Thymus (tissue), 11 donors: ENCODE data around the gene NSMF. TPM values are rescaled to one million over a fixed set of nuclear protein-coding genes. Genes with fewer than 3 reads are reported as not detected.

Experiments
- DNase-seq, 9 donors: peaks; one replicate each; pipeline ENCODE4 v3.0.0-alpha.2; 2013; ENCODE audit warnings: low spot score in 9 of 9, low read depth in 6 of 9, missing footprints in 1 of 9
- H3K27ac ChIP-seq, 2 donors: one replicate each; pipeline ENCODE4 v1.5.1; 2013; ENCODE audit warnings: control low read depth in 1 of 2, low read depth in 1 of 2, low read length in 1 of 2, mild to moderate bottlenecking in 1 of 2, moderate library complexity in 1 of 2
- H3K27me3 ChIP-seq, 2 donors: one replicate each; pipeline ENCODE4 v1.5.1; 2013; ENCODE audit warnings: low read length in 1 of 2; ENCODE audit not compliant: control insufficient read depth in 2 of 2, insufficient read depth in 1 of 2
- H3K36me3 ChIP-seq, 2 donors: one replicate each; pipeline ENCODE4 v1.5.1; 2013; ENCODE audit warnings: low read length in 1 of 2, mild to moderate bottlenecking in 1 of 2, moderate library complexity in 1 of 2; ENCODE audit not compliant: control insufficient read depth in 2 of 2, insufficient read depth in 2 of 2
- H3K4me1 ChIP-seq, 2 donors: one replicate each; pipeline ENCODE4 v1.5.1; 2013; ENCODE audit warnings: low read length in 2 of 2; ENCODE audit not compliant: control insufficient read depth in 2 of 2, insufficient read depth in 2 of 2
- H3K4me3 ChIP-seq, 2 donors: one replicate each; pipeline ENCODE4 v1.5.1; 2013; ENCODE audit warnings: low read length in 2 of 2, control low read depth in 1 of 2, mild to moderate bottlenecking in 1 of 2
- H3K9me3 ChIP-seq, 2 donors: one replicate each; pipeline ENCODE4 v1.5.1; 2013; ENCODE audit warnings: low read length in 1 of 2, mild to moderate bottlenecking in 1 of 2; ENCODE audit not compliant: control insufficient read depth in 2 of 2, insufficient read depth in 1 of 2
- WGBS: extraction: QIAGEN DNeasy Blood & Tissue Kit; methylation state at CpG from one replicate; pipeline ENCODE4 v1.1.7; 2013; 5-methylcytosine and 5-hydroxymethylcytosine counted together
- polyA plus RNA-seq: library from polyadenylated mRNA; stranded (reverse); fragments of 200-250 nt; gene quantifications from one replicate; pipeline ENCODE4 v1.2.3, GENCODE V29; 2013
- total RNA-seq: library from RNA; stranded (reverse); fragments of 120-200 nt; gene quantifications from one replicate; pipeline ENCODE4 v1.2.4, GENCODE V29; 2013
- donor health status: healthy.

The NSMF gene
- total and polyA plus RNA-seq, 2 donors = 14.9 to 77.6 TPM

DNA sequence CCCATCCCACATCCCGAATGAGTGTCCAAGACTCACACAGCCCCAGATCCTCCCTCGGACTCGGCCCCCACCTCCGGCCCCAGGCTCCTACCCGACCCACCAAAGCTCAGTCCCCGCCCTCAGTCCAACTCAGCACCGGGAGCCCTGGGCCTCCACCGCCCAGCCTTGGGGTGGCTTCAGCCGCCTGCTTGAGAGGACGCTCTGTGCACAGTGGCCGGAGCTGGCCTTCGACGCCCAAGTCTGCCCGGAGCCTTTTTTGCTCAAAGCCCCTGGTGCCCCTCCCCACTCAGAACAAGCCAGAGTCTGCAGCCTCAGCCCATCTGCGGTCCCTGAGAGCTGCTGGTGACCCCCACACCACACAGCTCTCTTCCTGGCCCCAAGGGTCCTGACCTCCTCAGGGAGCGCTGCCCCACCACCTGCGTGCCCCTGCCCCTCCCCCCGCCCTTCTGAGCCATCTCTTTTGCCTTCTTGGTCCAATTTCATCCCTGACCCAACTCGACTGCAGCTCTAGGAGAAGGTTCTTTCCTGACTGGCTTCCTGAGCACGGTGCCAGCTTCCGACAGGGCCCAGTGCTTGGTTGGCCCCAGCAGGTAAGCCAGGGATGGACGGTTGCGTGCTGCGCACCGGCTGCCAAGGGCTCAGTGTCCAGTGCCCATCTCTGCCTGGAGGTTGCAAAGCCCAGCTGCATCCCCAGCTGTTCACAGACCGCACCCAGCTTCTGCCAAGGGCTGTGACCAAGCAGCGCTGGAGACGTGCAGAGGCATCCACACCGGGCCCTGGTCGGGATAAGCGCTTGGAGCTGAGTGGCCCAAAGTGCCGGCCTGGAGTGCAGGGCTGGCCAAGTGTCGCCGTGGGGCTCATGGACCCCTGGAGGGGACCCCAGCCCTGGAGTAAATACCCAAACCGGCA is 27.7 kb upstream of the NSMF start:
- H3K4me1 ChIP-seq = peaks cover 0 to 18% of the 10 kb centered on the region in 2 donors
- peak overlapping the region in 1 of 2 donors; percentile 32 for H3K27ac ChIP-seq
- H3K36me3 ChIP-seq = no peaks in the 10 kb centered on the region
- no peak for DNase-seq
- WGBS = 93% methylated on average over 35 of the region's 35 CpGs
- H3K4me3 ChIP-seq = no peak overlapping the region
- H3K27me3 ChIP-seq = peaks cover 0 to 5% of the 10 kb centered on the region in 2 donors
- H3K9me3 ChIP-seq = no peaks in the 10 kb centered on the region

DNA sequence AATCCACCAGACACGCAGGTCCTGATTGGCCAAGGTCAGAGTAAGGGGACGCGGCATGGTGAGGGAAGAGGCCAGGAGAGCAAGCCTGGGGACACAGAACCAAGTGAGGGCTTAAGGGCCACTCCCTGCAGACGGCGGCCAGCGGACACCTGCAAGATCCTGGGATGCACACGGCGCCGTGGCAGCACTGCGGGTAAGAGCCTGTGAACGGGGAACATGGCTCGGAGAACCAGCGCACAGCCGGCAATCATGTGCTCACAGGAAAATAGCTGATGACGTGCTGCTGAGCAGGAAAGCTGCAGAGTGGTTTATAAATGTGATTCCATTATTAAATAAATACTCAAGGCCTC is 27.0 kb upstream of the NSMF start:
- 97% methylated on average over 15 of the region's 15 CpGs for WGBS
- Histone ChIP-seq H3K9me3 (no peaks in the 10 kb centered on the region), H3K27me3 (peaks cover 0 to 5% of the 10 kb centered on the region in 2 donors), H3K36me3 (no peaks in the 10 kb centered on the region), H3K27ac (no peak overlapping the region), H3K4me3 (no peak overlapping the region), H3K4me1 (peaks cover 0 to 18% of the 10 kb centered on the region in 2 donors)
- DNase-seq = no peak

DNA sequence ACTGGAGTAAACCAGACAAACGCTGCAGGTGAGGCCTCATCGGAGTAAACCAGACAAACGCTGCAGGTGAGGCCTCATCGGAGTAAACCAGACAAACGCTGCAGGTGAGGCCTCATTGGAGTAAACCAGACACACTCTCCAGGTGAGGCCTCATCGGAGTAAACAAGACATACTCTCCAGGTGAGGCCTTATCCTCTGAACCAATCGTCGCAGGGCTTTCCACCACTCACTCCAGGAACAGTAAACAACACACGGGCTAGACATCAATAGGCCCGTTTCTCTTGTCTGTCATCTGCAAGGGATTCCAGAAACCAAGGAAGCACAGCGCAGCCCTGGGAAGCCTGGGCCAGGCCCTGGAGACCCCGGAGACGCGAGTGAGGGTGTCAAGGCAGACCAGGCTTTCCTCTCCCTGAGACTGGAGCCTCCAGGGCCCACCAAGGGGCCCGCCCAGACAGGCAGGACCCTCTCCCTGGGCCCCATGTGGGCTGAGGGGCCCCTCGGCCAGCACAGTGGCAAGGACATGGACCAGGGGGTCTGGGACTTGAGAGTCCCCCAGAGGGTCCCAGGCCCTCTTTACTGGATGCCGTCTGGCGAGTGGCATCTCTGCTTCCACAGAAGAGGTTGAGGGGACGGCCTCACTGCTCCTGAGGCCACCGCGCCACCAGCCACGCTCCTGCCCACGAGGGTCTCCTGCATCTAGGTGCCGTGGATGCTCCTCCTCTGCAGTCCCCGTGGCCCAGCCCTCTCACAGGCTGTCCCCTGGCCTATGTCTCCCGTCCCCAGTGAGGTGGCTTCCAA is 26.4 kb upstream of the NSMF start:
- WGBS = 94% methylated on average over 26 of the region's 26 CpGs
- Histone ChIP-seq H3K27ac (no peak overlapping the region), H3K4me3 (no peak overlapping the region), H3K9me3 (no peaks in the 10 kb centered on the region), H3K27me3 (peaks cover 0 to 5% of the 10 kb centered on the region in 2 donors), H3K36me3 (no peaks in the 10 kb centered on the region), H3K4me1 (peaks cover 0 to 18% of the 10 kb centered on the region in 2 donors)
- no peak for DNase-seq

DNA sequence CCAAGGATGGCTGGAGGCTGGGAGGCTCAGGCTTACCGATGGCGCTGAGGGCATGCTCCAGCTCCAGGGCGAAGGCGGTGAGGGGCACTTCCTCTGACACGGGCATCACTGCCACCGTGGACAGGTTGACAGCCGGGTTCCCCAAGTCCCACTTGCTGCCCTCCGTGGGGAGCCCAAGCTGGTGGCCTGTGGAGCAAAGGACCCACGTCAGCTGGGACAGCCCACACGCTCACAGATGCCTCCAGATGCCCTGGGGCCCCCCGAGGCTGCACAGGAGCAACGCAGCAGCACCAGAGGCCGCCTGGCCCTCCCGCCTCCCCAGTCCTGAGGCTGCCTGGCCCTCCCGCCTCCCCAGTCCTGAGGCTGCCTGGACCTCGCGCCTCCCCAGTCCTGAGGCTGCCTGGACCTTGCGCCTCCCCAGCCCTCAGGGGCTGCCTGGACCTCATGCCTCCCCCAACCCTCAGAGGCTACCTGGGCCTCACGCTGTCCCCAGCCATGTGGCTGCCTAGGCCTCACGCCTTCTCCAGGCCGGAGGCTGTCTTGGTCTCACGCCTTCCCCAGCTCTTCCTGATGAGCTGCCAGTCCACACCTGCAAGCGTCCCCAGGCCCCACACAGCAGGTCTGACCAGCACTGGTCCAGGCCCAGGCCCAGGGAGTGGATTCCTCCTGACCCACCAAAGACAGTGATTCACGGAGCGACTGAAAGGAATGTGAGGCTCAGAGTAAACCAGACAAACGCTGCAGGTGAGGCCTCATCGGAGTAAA is 25.6 kb upstream of the NSMF start:
- 96% methylated on average over 27 of the region's 27 CpGs for WGBS
- peaks cover 0 to 18% of the 10 kb centered on the region in 2 donors for H3K4me1 ChIP-seq
- H3K9me3 ChIP-seq = no peaks in the 10 kb centered on the region
- H3K4me3 ChIP-seq = no peak overlapping the region
- DNase-seq = no peak
- no peaks in the 10 kb centered on the region for H3K36me3 ChIP-seq
- H3K27ac ChIP-seq = no peak overlapping the region
- peaks cover 0 to 5% of the 10 kb centered on the region in 2 donors for H3K27me3 ChIP-seq

DNA sequence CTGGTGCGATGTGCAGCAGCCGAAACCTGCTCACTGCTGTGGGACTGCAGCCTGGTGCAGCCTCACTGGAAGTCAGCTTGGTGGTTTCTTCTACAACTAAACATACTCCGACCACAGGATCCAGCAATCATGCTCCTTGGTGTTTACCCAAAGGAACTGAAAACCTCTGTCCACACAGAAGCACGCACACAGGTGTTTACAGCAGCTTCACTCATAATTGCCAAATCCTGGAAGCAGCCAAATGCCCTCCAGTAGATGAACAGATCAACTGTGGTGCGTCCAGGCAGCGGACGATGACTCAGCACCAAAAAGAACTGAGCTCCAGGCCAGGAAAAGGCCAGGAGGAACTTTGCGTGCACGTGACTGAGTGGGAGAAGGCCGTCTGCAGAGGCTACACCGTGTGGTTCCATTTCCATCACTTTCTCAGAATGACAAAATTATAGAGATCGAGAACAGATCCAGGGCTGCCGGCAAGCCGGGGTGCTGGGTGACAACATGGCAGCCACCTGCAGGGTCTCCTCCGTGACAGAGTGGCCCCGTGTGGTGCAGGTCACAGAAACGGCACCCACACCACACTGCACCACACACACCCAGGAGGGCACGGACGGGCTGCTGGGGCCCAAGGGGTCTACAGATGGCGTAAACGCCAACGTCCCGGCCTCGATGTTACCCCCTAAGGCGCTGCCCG is 23.1 kb upstream of the NSMF start:
- DNase-seq = no peak
- no peaks in the 10 kb centered on the region for H3K36me3 ChIP-seq
- no peak overlapping the region for H3K27ac ChIP-seq
- H3K27me3 ChIP-seq = peaks cover 0 to 8% of the 10 kb centered on the region in 2 donors
- H3K9me3 ChIP-seq = no peaks in the 10 kb centered on the region
- 53% methylated on average over 26 of the region's 26 CpGs for WGBS
- no peak overlapping the region for H3K4me3 ChIP-seq
- H3K4me1 ChIP-seq = peaks cover 0 to 9% of the 10 kb centered on the region in 2 donors

DNA sequence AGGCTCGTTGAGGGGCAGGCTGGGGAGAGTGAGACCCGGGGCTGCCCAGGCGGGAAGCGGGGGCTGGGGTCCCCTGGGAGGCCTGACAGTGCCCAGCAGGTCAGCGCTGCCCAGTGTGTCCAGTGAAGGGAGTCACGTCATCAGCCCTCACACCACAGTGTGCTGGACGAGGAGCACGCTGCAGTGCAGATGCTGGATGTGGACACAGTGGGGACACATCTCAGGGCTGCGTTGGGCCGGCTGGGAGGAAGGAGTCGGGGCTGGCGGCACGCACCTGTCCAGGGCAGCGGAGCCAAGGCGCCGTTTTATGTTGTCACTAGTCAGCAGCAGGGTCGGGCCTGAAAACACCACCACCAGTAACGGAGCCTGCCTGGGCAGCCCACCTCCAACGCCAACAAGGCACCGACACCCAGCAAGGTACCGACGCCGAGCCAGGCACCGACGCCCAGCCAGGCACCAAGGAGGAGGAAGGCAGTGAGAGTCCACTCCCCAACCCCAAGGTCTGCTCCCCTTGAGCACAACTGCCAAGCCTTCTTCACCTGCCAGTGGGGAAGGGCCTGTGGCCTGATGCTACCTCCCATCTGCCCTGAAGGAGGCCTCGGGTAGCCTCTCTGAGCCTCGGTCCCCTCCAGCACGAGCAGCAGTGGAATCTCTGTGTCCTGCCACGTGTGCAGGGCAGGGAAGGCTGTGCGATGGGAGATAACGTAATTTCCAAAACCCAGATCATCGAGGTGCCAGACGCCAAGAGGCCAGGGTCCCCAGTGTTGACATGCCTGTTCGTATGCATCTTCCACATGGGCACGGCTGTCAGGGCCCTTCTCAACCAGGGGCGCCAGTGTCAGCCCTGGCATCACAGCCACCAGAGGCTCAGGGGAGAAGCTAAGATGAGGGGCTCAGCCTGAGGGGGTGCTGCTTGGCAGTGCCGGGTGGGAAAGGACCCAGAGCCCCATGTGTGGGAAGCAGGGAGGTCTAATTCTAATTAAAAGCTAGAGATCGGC is 21.9 kb upstream of the NSMF start:
- H3K27ac ChIP-seq = no peak overlapping the region
- no peak for DNase-seq
- 96% methylated on average over 38 of the region's 38 CpGs for WGBS
- no peaks in the 10 kb centered on the region for H3K36me3 ChIP-seq
- H3K9me3 ChIP-seq = peaks cover under 1 to 7% of the 10 kb centered on the region in 2 donors
- H3K4me3 ChIP-seq = no peak overlapping the region
- peaks cover 0 to 8% of the 10 kb centered on the region in 2 donors for H3K27me3 ChIP-seq
- H3K4me1 ChIP-seq = peaks cover 0 to 3% of the 10 kb centered on the region in 2 donors

DNA sequence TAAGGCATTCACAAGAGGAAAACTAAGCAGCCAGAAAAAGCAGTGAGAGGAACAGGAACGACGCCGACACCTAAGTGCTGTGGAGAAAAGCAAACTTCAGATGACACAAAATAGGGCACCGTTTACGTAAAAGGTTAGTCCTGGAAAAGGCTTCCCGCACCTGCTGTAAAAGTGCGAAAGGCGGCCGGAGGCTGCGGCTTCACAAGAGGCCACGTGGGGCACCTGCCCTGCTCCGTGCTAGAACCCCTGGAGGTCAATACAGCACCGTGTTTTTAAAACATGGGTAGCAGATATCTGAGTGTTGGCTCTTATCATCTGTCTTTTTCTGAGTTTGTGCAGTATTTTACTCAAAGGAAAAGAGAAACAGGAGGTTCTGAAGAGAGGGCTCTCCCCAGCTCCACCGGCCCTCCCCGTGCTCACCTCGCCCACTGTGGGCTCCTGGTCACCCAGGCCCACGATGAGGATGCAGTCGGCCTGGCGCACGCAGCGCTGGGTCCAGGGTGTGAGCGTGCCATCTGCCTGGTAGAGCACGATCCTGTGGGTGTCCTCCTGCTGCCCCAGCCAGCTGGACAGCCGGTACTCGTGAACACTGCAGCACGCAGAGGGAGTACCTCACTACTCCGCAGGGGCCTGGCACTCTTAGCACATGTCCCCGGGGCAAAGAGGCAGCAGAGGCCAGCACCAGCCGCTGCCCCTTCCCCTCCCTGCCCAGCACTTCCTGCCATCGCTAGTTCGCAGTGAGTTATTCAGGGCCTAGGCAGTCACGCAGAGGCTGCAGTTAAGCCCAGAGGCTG is 21.0 kb upstream of the NSMF start:
- Histone ChIP-seq H3K4me3 (no peak overlapping the region), H3K36me3 (no peaks in the 10 kb centered on the region), H3K4me1 (peaks cover 0 to 3% of the 10 kb centered on the region in 2 donors), H3K27ac (no peak overlapping the region), H3K27me3 (peaks cover 0 to 8% of the 10 kb centered on the region in 2 donors), H3K9me3 (peaks cover 2 to 13% of the 10 kb centered on the region in 2 donors)
- no peak for DNase-seq
- 94% methylated on average over 32 of the region's 32 CpGs for WGBS
